HG02623 (cell line): Measurements from ENCODE around the gene DNASE1.

Experiments
- ATAC-seq: cut with Tn5 transposase; IDR thresholded peaks from one replicate; pipeline ENCODE4 v1.9.1; 2021; ENCODE audit warnings: moderate library complexity; ENCODE audit not compliant: unreplicated experiment

The DNASE1 gene

GRCh38 chr16:3694051-3694450 is 39.6 kb downstream of the DNASE1 start:
- ATAC-seq, result no peak

- ATAC-seq, result no peak
Measured at GRCh38 chr16:3695610-3696369, 41.3 kb downstream of the DNASE1 start.

- no peak for ATAC-seq
Measured at GRCh38 chr16:3696425-3697218, 42.1 kb downstream of the DNASE1 start.

- ATAC-seq, result no peak
Measured at GRCh38 chr16:3698941-3699340, 44.5 kb downstream of the DNASE1 start.

- no peak for ATAC-seq
Measured at GRCh38 chr16:3701531-3701930, 47.0 kb downstream of the DNASE1 start.

- ATAC-seq, result no peak
Measured at GRCh38 chr16:3702082-3702481, 47.6 kb downstream of the DNASE1 start.

GRCh38 chr16:3706253-3707012 is 51.9 kb downstream of the DNASE1 start:
- ATAC-seq, result no peak
